Tibial nerve (tissue), 4 donors: Measurements from ENCODE around the gene GPRC5D. TPM values are rescaled to one million over a fixed set of nuclear protein-coding genes. Genes with fewer than 3 reads are reported as not detected.
A peak's percentile ranks its signal among the peaks of the same experiment; 100 is the strongest.

Experiments
- DNase-seq, 2 donors: peaks; one replicate each; pipeline ENCODE4 v3.0.0-alpha.2; 2019; ENCODE audit warnings: low spot score in 2 of 2
- H3K27ac ChIP-seq, 4 donors: fragments of 200-600 bp; sonication (generic) in 3 of 4; one replicate each; pipeline ENCODE4 v1.5.1; 2017 to 2019; ENCODE audit warnings: mild to moderate bottlenecking in 1 of 4
- H3K27me3 ChIP-seq, 2 donors: fragments of 200-600 bp; sonication (generic) in 1 of 2; one replicate each; pipeline versions ENCODE4 v1.5.1 to v1.6.0; 2017 to 2019
- H3K36me3 ChIP-seq, 3 donors: fragments of 200-600 bp; sonication (generic); one replicate each; pipeline ENCODE4 v1.5.1; 2018 to 2019
- H3K4me1 ChIP-seq, 4 donors: fragments of 200-600 bp; sonication (generic) in 3 of 4; one replicate each; pipeline ENCODE4 v1.5.1; 2017 to 2019
- H3K4me3 ChIP-seq, 4 donors: fragments of 200-600 bp; sonication (generic) in 3 of 4; one replicate each; pipeline ENCODE4 v1.5.1; 2017 to 2019; ENCODE audit warnings: mild to moderate bottlenecking in 1 of 4, moderate library complexity in 1 of 4
- H3K9me3 ChIP-seq, 4 donors: fragments of 200-600 bp; sonication (generic) in 3 of 4; one replicate each; pipeline ENCODE4 v1.5.1; 2017 to 2019
- CTCF ChIP-seq, 5 experiments: fragments of 200-600 bp in 3 of 5; fragments of 450-650 bp in 2 of 5; sonication (generic) in 3 of 5; IDR thresholded peaks; one replicate each; pipeline ENCODE4 v1.5.1; 2016 to 2019; ENCODE audit warnings: antibody characterized with exemption in 5 of 5, mild to moderate bottlenecking in 3 of 5, moderate library complexity in 2 of 5
- EP300 ChIP-seq, 2 donors: sonication (generic); formaldehyde crosslinking; IDR thresholded peaks; one replicate each; pipeline ENCODE4 v1.6.1; 2017; ENCODE audit warnings: antibody characterized with exemption in 2 of 2, mild to moderate bottlenecking in 1 of 2
- POLR2A ChIP-seq, 2 donors: fragments of 450-650 bp; IDR thresholded peaks; one replicate each; pipeline ENCODE4 v1.6.1; 2017; ENCODE audit warnings: antibody characterized with exemption in 2 of 2, mild to moderate bottlenecking in 2 of 2, moderate library complexity in 2 of 2
- whole genome bisulfite sequencing, 2 donors: methylation state at CpG; one replicate each; pipeline ENCODE4 v1.1.5; 2018; 5-methylcytosine and 5-hydroxymethylcytosine counted together
- total RNA-seq, 4 donors: library from RNA; depleted of rRNA; stranded (reverse); fragments of >200 nt; gene quantifications; one replicate each; pipeline ENCODE4 v1.1.0, GENCODE V29; 2016

The GPRC5D gene
- total RNA-seq, 4 donors from 2014 or later = not detected

GRCh38 chr12:12909995-12910420 is 42.0 kb downstream of the GPRC5D start:
- Histone ChIP-seq H3K4me3 (no peak overlapping the region), H3K27ac (peak overlapping the region in 2 of 4 donors; percentile 36 to 51), H3K27me3 (no peaks in the 10 kb centered on the region), H3K4me1 (peaks cover 0 to 12% (median 4%) of the 10 kb centered on the region in 4 donors), H3K36me3 (no peaks in the 10 kb centered on the region), H3K9me3 (no peaks in the 10 kb centered on the region)
- WGBS, 2 donors = 43 to 53% methylated on average over 4 of the region's 4 CpGs
- no peak for DNase-seq
- TF ChIP-seq POLR2A (IDR thresholded peaks at IDR 0.05) (no peak), EP300 (IDR thresholded peaks at IDR 0.05) (no peak), CTCF (IDR thresholded peaks at IDR 0.05) (no peak)

GRCh38 chr12:12909228-12909994 is 42.6 kb downstream of the GPRC5D start:
- H3K4me3 ChIP-seq = no peak overlapping the region
- no peaks in the 10 kb centered on the region for H3K9me3 ChIP-seq
- no peaks in the 10 kb centered on the region for H3K36me3 ChIP-seq
- peaks cover 0 to 12% (median 4%) of the 10 kb centered on the region in 4 donors for H3K4me1 ChIP-seq
- no peaks in the 10 kb centered on the region for H3K27me3 ChIP-seq
- H3K27ac ChIP-seq = peak overlapping the region in 2 of 4 donors; percentile 36 to 51
- no peak for TF ChIP-seq CTCF (IDR thresholded peaks at IDR 0.05)
- no peak for TF ChIP-seq EP300 (IDR thresholded peaks at IDR 0.05)
- no peak for TF ChIP-seq POLR2A (IDR thresholded peaks at IDR 0.05)
- 63 to 69% methylated on average over 4 of the region's 4 CpGs for WGBS, 2 donors
- DNase-seq = no peak

- H3K9me3 ChIP-seq = no peaks in the 10 kb centered on the region
- 90 to 95% methylated on average over 12 of the region's 12 CpGs for WGBS, 2 donors
- no peak for TF ChIP-seq EP300 (IDR thresholded peaks at IDR 0.05)
- no peak for TF ChIP-seq POLR2A (IDR thresholded peaks at IDR 0.05)
- TF ChIP-seq CTCF (IDR thresholded peaks at IDR 0.05) = no peak
These were observed 43.3 kb downstream of the GPRC5D start for GRCh38 chr12:12908711-12909110.

GRCh38 chr12:12908252-12908651 is 43.7 kb downstream of the GPRC5D start:
- Histone ChIP-seq H3K27me3 (no peaks in the 10 kb centered on the region), H3K36me3 (no peaks in the 10 kb centered on the region), H3K27ac (no peak overlapping the region), H3K4me1 (peaks cover 0 to 12% (median 4%) of the 10 kb centered on the region in 4 donors), H3K9me3 (no peaks in the 10 kb centered on the region), H3K4me3 (no peak overlapping the region)
- no peak for DNase-seq
- no peak for TF ChIP-seq POLR2A (IDR thresholded peaks at IDR 0.05)
- TF ChIP-seq EP300 (IDR thresholded peaks at IDR 0.05) = no peak
- TF ChIP-seq CTCF (IDR thresholded peaks at IDR 0.05) = no peak
- 88 to 92% methylated on average over 14 of the region's 14 CpGs for WGBS, 2 donors

More at GRCh38 chr12:12908711-12909110, 43.3 kb downstream of the GPRC5D start:
- H3K36me3 ChIP-seq = no peaks in the 10 kb centered on the region
- H3K4me1 ChIP-seq = peaks cover 0 to 12% (median 4%) of the 10 kb centered on the region in 4 donors
- H3K27ac ChIP-seq = no peak overlapping the region
- no peak overlapping the region for H3K4me3 ChIP-seq
- no peaks in the 10 kb centered on the region for H3K27me3 ChIP-seq
- no peak for DNase-seq

- DNase-seq = no peak
- WGBS, 2 donors = 91 to 94% methylated on average over 5 of the region's 5 CpGs
- peaks cover 0 to 12% (median 6%) of the 10 kb centered on the region in 4 donors for H3K4me1 ChIP-seq
These were observed 44.4 kb downstream of the GPRC5D start for GRCh38 chr12:12907552-12907951.

More at GRCh38 chr12:12907552-12907951, 44.4 kb downstream of the GPRC5D start:
- no peak overlapping the region for H3K27ac ChIP-seq
- no peaks in the 10 kb centered on the region for H3K27me3 ChIP-seq
- H3K4me3 ChIP-seq = no peak overlapping the region
- no peaks in the 10 kb centered on the region for H3K36me3 ChIP-seq
- no peak for TF ChIP-seq EP300 (IDR thresholded peaks at IDR 0.05)
- TF ChIP-seq POLR2A (IDR thresholded peaks at IDR 0.05) = no peak
- no peaks in the 10 kb centered on the region for H3K9me3 ChIP-seq
